Measurements from ENCODE around the gene PAX9. TPM values are rescaled to one million over a fixed set of nuclear protein-coding genes. Genes with fewer than 3 reads are reported as not detected.

Gene PAX9
- total RNA-seq, 1 donor from 2014 or later, result not detected

DNA sequence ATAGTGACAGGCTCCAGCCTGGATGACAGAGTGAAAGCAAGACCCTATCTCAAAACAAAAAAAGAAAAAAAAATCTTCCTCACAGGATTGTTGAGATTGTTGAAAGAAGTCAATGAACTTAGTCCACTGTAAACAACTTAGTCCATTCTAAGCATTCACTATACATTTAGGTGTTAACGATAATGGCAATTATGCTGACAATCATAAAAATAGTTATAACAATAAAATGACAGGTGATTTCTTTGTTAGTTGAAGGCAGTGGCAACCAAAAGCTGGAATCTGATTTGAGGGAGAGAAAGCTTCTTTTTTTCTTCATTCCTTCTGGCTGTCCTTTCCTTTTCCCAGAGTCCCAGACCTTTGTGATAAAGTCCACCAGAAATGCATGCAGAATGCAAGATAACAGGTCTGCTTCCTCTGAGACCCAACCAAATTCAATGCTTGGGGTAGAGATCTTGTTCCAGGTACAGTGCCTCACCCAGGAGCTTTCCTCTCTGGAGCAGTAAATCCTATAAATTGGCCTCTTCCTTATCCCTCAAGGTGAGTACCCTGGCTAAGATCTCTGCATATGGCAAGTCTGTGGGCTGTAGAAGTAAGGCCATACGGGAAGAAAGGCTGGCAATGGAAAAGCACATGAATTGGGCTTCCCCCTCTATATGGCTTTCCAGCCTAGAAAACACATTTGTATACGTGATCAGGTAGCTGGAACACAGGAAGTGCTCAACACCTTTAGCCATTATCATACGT, 52.5 kb downstream of the PAX9 start:
- Mint-ChIP-seq H3K27ac (no peak overlapping the region), H3K27me3 (no peaks in the 10 kb centered on the region), H3K4me1 (no peaks in the 10 kb centered on the region), H3K9me3 (no peaks in the 10 kb centered on the region), H3K4me3 (no peak overlapping the region), H3K36me3 (ENCODE audit: low read depth) (no peaks in the 10 kb centered on the region)
- DNase-seq, result no peak
- ChIA-PET CTCF (no interaction called here), POLR2A (no interaction called here)
- ATAC-seq (ENCODE audit: low read depth), result no peak
- intact Hi-C loops (cut with micrococcal nuclease), result no loop called here
- TF ChIP-seq, protein P1, sequence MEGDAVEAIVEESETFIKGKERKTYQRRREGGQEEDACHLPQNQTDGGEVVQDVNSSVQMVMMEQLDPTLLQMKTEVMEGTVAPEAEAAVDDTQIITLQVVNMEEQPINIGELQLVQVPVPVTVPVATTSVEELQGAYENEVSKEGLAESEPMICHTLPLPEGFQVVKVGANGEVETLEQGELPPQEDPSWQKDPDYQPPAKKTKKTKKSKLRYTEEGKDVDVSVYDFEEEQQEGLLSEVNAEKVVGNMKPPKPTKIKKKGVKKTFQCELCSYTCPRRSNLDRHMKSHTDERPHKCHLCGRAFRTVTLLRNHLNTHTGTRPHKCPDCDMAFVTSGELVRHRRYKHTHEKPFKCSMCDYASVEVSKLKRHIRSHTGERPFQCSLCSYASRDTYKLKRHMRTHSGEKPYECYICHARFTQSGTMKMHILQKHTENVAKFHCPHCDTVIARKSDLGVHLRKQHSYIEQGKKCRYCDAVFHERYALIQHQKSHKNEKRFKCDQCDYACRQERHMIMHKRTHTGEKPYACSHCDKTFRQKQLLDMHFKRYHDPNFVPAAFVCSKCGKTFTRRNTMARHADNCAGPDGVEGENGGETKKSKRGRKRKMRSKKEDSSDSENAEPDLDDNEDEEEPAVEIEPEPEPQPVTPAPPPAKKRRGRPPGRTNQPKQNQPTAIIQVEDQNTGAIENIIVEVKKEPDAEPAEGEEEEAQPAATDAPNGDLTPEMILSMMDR (IDR thresholded peaks at IDR 0.05), result no peak

DNA sequence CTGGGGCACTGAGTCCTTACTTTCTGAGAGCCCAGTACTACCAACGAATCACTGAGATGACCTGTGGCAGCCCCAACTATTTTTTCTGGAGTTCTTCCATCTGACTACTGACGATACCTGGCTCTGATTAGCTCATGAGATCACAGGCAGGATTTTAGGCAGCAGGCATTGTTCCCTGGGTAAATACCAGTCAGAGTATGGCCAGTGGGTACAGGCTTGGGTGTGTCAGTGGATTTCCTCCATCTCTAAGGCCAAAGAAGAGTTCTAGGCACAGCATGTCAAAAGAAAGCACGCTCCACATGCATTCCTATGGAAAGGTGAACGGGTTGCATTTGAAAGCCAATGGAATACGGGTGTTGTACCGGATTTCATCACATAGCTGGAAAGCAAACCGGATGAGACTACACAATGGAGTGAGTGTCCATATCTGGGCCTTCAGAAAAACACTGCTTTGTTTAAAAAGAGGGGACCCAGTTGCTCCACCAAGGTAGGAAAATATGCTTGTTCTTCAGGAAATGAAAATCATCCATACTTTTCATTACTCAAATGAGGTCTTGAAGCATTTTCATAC, 55.0 kb downstream of the PAX9 start:
- no peaks in the 10 kb centered on the region for H3K36me3 Mint-ChIP-seq (ENCODE audit: low read depth)
- ChIA-PET CTCF (no interaction called here), POLR2A (no interaction called here)
- H3K27me3 Mint-ChIP-seq, result no peaks in the 10 kb centered on the region
- H3K27ac Mint-ChIP-seq, result no peak overlapping the region
- DNase-seq (no peak), ATAC-seq (ENCODE audit: low read depth) (no peak)
- H3K9me3 Mint-ChIP-seq, result no peaks in the 10 kb centered on the region
- H3K4me3 Mint-ChIP-seq, result no peak overlapping the region
- TF ChIP-seq, protein P1 (IDR thresholded peaks at IDR 0.05), result no peak
- intact Hi-C loops (cut with micrococcal nuclease), result no loop called here
- no peaks in the 10 kb centered on the region for H3K4me1 Mint-ChIP-seq

DNA sequence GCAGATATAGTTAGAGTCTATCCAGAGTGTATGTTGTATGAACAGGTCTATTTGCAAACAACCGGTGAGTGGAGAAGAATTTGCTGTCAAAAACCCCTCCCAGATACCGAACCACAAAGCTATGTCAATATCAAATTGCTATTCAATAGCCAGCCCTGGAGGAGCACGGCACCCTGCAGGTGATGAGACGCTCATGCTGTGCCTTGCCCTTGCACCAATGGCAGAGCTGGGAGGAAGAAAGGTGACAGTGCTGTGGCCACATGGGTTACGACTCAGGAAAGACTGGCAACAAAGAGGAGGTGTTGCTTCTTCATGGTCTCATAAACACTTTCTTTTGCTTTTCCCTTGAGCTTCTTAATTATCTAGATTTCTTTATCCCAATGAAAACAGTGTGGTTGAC, 55.7 kb downstream of the PAX9 start:
- H3K4me1 Mint-ChIP-seq, result no peaks in the 10 kb centered on the region
- no peak overlapping the region for H3K27ac Mint-ChIP-seq
- POLR2A ChIA-PET, result no interaction called here
- H3K4me3 Mint-ChIP-seq, result no peak overlapping the region
- DNase-seq (no peak), ATAC-seq (ENCODE audit: low read depth) (no peak)
- intact Hi-C loops (cut with micrococcal nuclease), result no loop called here
- no peaks in the 10 kb centered on the region for H3K9me3 Mint-ChIP-seq
- H3K27me3 Mint-ChIP-seq, result no peaks in the 10 kb centered on the region
- TF ChIP-seq, protein P1 (IDR thresholded peaks at IDR 0.05), result no peak
- H3K36me3 Mint-ChIP-seq (ENCODE audit: low read depth), result no peaks in the 10 kb centered on the region
- CTCF ChIA-PET, result no interaction called here

DNA sequence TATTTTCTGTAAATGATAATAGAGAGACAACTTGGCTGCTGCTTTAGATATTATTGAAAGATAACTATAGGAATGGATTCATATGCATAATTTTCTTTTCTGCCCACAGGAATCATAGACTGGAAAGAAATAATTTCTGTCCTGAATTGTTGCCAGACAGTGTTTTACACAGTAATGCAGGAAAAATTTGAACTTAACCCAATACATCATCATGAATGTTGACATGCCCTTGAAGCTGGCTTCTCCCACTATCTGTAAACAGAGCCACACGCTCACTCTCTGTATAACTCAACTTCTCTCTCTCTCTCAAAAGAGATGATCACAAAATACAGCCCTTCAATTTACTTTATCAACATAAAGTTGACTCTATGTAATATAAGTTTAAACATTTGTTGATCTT, 56.6 kb downstream of the PAX9 start:
- TF ChIP-seq, protein P1 (IDR thresholded peaks at IDR 0.05), result no peak
- no peaks in the 10 kb centered on the region for H3K36me3 Mint-ChIP-seq (ENCODE audit: low read depth)

DNA sequence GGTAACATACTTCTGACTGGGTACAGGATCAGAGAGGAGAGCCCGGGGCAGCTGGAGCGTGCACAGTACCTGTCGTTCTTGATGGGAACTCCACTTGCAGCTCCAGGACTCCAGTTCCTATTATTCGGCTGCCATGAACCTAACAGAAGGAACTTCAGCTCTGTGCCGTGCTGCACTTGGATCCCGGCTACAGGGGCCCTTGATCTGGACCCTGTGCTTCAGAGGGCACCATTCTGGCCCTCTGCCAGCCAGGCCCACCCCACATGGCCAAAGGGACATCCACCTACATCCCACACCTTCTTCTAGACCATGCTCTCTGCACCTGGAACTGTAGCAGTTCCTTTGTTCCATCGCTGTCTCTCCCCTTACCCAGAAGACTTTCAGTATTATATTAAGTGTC, 58.2 kb downstream of the PAX9 start:
- Mint-ChIP-seq H3K4me3 (no peak overlapping the region), H3K27ac (no peak overlapping the region), H3K4me1 (no peaks in the 10 kb centered on the region), H3K9me3 (no peaks in the 10 kb centered on the region), H3K27me3 (no peaks in the 10 kb centered on the region), H3K36me3 (ENCODE audit: low read depth) (no peaks in the 10 kb centered on the region)
- DNase-seq (no peak), ATAC-seq (ENCODE audit: low read depth) (no peak)
- intact Hi-C loops (cut with micrococcal nuclease), result no loop called here
- ChIA-PET CTCF (no interaction called here), POLR2A (no interaction called here)
- TF ChIP-seq, protein P1 (IDR thresholded peaks at IDR 0.05), result no peak

More for the DNA sequence above, 56.6 kb downstream of the PAX9 start:
- ChIA-PET CTCF (no interaction called here), POLR2A (no interaction called here)
- Mint-ChIP-seq H3K27me3 (no peaks in the 10 kb centered on the region), H3K4me3 (no peak overlapping the region), H3K9me3 (no peaks in the 10 kb centered on the region), H3K27ac (no peak overlapping the region), H3K4me1 (no peaks in the 10 kb centered on the region)
- intact Hi-C loops (cut with micrococcal nuclease), result no loop called here
- ATAC-seq (ENCODE audit: low read depth), result no peak
- DNase-seq, result no peak

All from activated B cell treated with CpG ODN at 0.5 μM for 24 hours (primary cell).